GM20431 (cell line): ENCODE measurements around the gene PSMD13.
"Not testable (repeated sequence)": the region's sequence is repeated elsewhere in the genome, so short reads cannot be mapped to it uniquely, and the experiment has no call there.

Experiments used
- in situ Hi-C: fragments of 300-500 bp; cut with MseI, MboI; formaldehyde crosslinking; loops from one replicate; pipeline ENCODE4 v1.15.0; 2020; ENCODE audit warnings: low sequenced_read_pairs; ENCODE audit not compliant: unreplicated experiment

PSMD13 gene

GRCh38 chr11:238346-238745, 1.6 kb downstream of the PSMD13 start:
- in situ Hi-C loops: not testable (repeated sequence)

GRCh38 chr11:240315-240714, 3.5 kb downstream of the PSMD13 start:
- in situ Hi-C loops: no loop called here

- in situ Hi-C loops: no loop called here
Measured at GRCh38 chr11:241634-242033, 4.9 kb downstream of the PSMD13 start.

- in situ Hi-C loops: no loop called here
Measured at GRCh38 chr11:244376-244775, 7.6 kb downstream of the PSMD13 start.

- in situ Hi-C loops: no loop called here
Measured at GRCh38 chr11:249062-249461, 12.3 kb downstream of the PSMD13 start.

GRCh38 chr11:250274-250673, 13.5 kb downstream of the PSMD13 start:
- in situ Hi-C loops: no loop called here

GRCh38 chr11:250740-251299, 14.0 kb downstream of the PSMD13 start:
- in situ Hi-C loops: no loop called here

- in situ Hi-C loops: no loop called here
Measured at GRCh38 chr11:251550-251949, 14.8 kb downstream of the PSMD13 start.

- in situ Hi-C loops: no loop called here
Measured at GRCh38 chr11:252666-253065, 15.9 kb downstream of the PSMD13 start.

- in situ Hi-C loops: no loop called here
Measured at GRCh38 chr11:253160-253885, 16.5 kb downstream of the PSMD13 start.

GRCh38 chr11:253886-254270, 17.1 kb downstream of the PSMD13 start:
- in situ Hi-C loops: no loop called here

- in situ Hi-C loops: no loop called here
Measured at GRCh38 chr11:255176-255575, 18.4 kb downstream of the PSMD13 start.

- in situ Hi-C loops: no loop called here
Measured at GRCh38 chr11:255816-256215, 19.0 kb downstream of the PSMD13 start.

- in situ Hi-C loops: no loop called here
Measured at GRCh38 chr11:256952-257737, 20.4 kb downstream of the PSMD13 start.

- in situ Hi-C loops: no loop called here
Measured at GRCh38 chr11:257766-258493, 21.2 kb downstream of the PSMD13 start.

GRCh38 chr11:259413-259812, 22.6 kb downstream of the PSMD13 start:
- in situ Hi-C loops: no loop called here

GRCh38 chr11:261624-262023, 24.8 kb downstream of the PSMD13 start:
- in situ Hi-C loops: no loop called here

- in situ Hi-C loops: no loop called here
Measured at GRCh38 chr11:266676-267439, 30.1 kb downstream of the PSMD13 start.

- in situ Hi-C loops: no loop called here
Measured at GRCh38 chr11:267491-267994, 30.8 kb downstream of the PSMD13 start.

- in situ Hi-C loops: not testable (repeated sequence)
Measured at GRCh38 chr11:268716-269145, 32.0 kb downstream of the PSMD13 start.
